Gastroesophageal sphincter (tissue), 4 donors: ENCODE measurements around the gene HBS1L. TPM values are rescaled to one million over a fixed set of nuclear protein-coding genes. Genes with fewer than 3 reads are reported as not detected.

Experiments used
- ATAC-seq: fragments of 150-250 bp; one replicate; pipeline ENCODE4 v1.9.1; 2016; ENCODE audit warnings: mild to moderate bottlenecking, moderate library complexity
- H3K27ac ChIP-seq, 4 donors: fragments of 200-600 bp; sonication (generic) in 3 of 4; 1 replicate in 3 of 4; 2 replicates in 1 of 4; pipeline ENCODE4 v1.5.1; 2016 to 2019
- H3K27me3 ChIP-seq: fragments of 200-600 bp; sonication (generic); one replicate; pipeline ENCODE4 v1.5.1; 2019
- H3K36me3 ChIP-seq, 2 donors: fragments of 200-600 bp; sonication (generic); one replicate each; pipeline ENCODE4 v1.5.1; 2019; ENCODE audit warnings: control low read depth in 1 of 2
- H3K4me1 ChIP-seq, 3 donors: fragments of 200-600 bp; sonication (generic); 1 replicate in 2 of 3; 2 replicates in 1 of 3; pipeline ENCODE4 v1.5.1; 2016 to 2019; ENCODE audit warnings: control low read depth in 2 of 3
- H3K4me3 ChIP-seq, 2 donors: fragments of 200-600 bp; sonication (generic); one replicate each; pipeline ENCODE4 v1.5.1; 2019; ENCODE audit warnings: mild to moderate bottlenecking in 1 of 2, moderate library complexity in 1 of 2
- H3K9me3 ChIP-seq, 3 donors: fragments of 200-600 bp; sonication (generic); one replicate each; pipeline ENCODE4 v1.5.1; 2017 to 2019; ENCODE audit warnings: control low read depth in 2 of 3
- EP300 ChIP-seq: sonication (generic); formaldehyde crosslinking; IDR thresholded peaks from one replicate; pipeline ENCODE4 v1.6.1; 2017; ENCODE audit warnings: antibody characterized with exemption, mild to moderate bottlenecking
- POLR2A ChIP-seq, 2 donors: fragments of 450-650 bp; IDR thresholded peaks; one replicate each; pipeline ENCODE4 v1.6.1; 2017; ENCODE audit warnings: antibody characterized with exemption in 2 of 2, mild to moderate bottlenecking in 2 of 2, moderate library complexity in 1 of 2
- POLR2AphosphoS5 ChIP-seq: sonication (generic); formaldehyde crosslinking; IDR thresholded peaks from one replicate; pipeline ENCODE4 v1.6.1; 2017; ENCODE audit warnings: antibody characterized with exemption
- WGBS, 2 donors: methylation state at CpG; one replicate each; pipeline ENCODE4 v1.1.5; 2018; ENCODE audit warnings: low coverage in 1 of 2; 5-methylcytosine and 5-hydroxymethylcytosine counted together
- total RNA-seq, 4 donors: library from RNA; depleted of rRNA; stranded (reverse); fragments of >200 nt; gene quantifications; one replicate each; pipeline ENCODE4 v1.1.0, GENCODE V29; 2016
- TF ChIP-seq, protein P1 (sequence below), 4 experiments: fragments of 200-600 bp in 2 of 4; fragments of 450-650 bp in 2 of 4; sonication (generic) in 1 of 4; IDR thresholded peaks; one replicate each; pipeline ENCODE4 v1.5.1; 2017 to 2019; ENCODE audit warnings: antibody characterized with exemption in 4 of 4, mild to moderate bottlenecking in 2 of 4, moderate library complexity in 2 of 4

HBS1L gene
- total RNA-seq, 4 donors from 2014 or later = 56.5 to 159 (median 67.6) TPM

DNA sequence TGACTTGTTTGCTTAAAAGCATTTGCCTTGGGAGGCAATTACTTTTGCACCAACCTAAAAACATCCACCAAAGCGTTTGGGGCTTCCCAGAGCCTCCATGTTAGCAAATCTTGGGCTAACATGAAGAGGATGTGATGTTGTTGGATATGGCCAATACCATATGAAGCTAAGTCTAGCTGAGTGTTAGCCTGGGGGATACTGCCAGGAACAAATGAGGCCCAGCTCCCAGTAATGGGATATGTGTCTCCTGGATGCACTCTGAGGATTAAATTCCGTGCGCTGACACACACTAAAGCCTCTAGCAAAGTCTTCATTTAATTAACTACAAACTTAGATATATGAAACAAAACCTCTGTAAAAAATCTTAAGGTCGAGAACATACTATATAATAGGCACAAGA, 35.3 kb upstream of the HBS1L start:
- TF ChIP-seq, protein P1, sequence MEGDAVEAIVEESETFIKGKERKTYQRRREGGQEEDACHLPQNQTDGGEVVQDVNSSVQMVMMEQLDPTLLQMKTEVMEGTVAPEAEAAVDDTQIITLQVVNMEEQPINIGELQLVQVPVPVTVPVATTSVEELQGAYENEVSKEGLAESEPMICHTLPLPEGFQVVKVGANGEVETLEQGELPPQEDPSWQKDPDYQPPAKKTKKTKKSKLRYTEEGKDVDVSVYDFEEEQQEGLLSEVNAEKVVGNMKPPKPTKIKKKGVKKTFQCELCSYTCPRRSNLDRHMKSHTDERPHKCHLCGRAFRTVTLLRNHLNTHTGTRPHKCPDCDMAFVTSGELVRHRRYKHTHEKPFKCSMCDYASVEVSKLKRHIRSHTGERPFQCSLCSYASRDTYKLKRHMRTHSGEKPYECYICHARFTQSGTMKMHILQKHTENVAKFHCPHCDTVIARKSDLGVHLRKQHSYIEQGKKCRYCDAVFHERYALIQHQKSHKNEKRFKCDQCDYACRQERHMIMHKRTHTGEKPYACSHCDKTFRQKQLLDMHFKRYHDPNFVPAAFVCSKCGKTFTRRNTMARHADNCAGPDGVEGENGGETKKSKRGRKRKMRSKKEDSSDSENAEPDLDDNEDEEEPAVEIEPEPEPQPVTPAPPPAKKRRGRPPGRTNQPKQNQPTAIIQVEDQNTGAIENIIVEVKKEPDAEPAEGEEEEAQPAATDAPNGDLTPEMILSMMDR (IDR thresholded peaks at IDR 0.05) = no peak
- no peak for ATAC-seq

GRCh38 chr6:135088818-135089809, 34.5 kb upstream of the HBS1L start:
- no peak for ATAC-seq
- no peaks in the 10 kb centered on the region for H3K4me1 ChIP-seq
- 81 to 100% methylated on average over 1 to 3 of the region's 3 CpGs for WGBS, 2 donors

More for the DNA sequence above, 35.3 kb upstream of the HBS1L start:
- Histone ChIP-seq H3K27ac (no peak overlapping the region), H3K36me3 (no peaks in the 10 kb centered on the region), H3K9me3 (no peaks in the 10 kb centered on the region), H3K27me3 (no peaks in the 10 kb centered on the region), H3K4me3 (no peak overlapping the region), H3K4me1 (no peaks in the 10 kb centered on the region)
- 83 to 89% methylated on average over 4 of the region's 4 CpGs for WGBS, 2 donors

GRCh38 chr6:135088281-135088680, 33.7 kb upstream of the HBS1L start:
- H3K36me3 ChIP-seq = no peaks in the 10 kb centered on the region
- no peaks in the 10 kb centered on the region for H3K4me1 ChIP-seq
- no peaks in the 10 kb centered on the region for H3K9me3 ChIP-seq
- no peak for ATAC-seq
- no peak overlapping the region for H3K4me3 ChIP-seq
- TF ChIP-seq EP300 (no peak), POLR2AphosphoS5 (no peak), POLR2A (IDR thresholded peaks at IDR 0.05) (no peak)
- TF ChIP-seq, protein P1 (IDR thresholded peaks at IDR 0.05) = no peak
- 62 to 83% methylated on average over 1 of the region's 1 CpG for WGBS, 2 donors
- H3K27ac ChIP-seq = no peak overlapping the region
- no peaks in the 10 kb centered on the region for H3K27me3 ChIP-seq

More at GRCh38 chr6:135088818-135089809, 34.5 kb upstream of the HBS1L start:
- Histone ChIP-seq H3K27ac (no peak overlapping the region), H3K27me3 (no peaks in the 10 kb centered on the region), H3K36me3 (no peaks in the 10 kb centered on the region), H3K9me3 (no peaks in the 10 kb centered on the region), H3K4me3 (no peak overlapping the region)
- TF ChIP-seq EP300 (no peak), POLR2A (IDR thresholded peaks at IDR 0.05) (no peak), POLR2AphosphoS5 (no peak)
- TF ChIP-seq, protein P1 (IDR thresholded peaks at IDR 0.05) = no peak

GRCh38 chr6:135087803-135088202, 33.2 kb upstream of the HBS1L start:
- 55 to 87% methylated on average over 5 of the region's 5 CpGs for WGBS, 2 donors
- no peak for ATAC-seq
- TF ChIP-seq EP300 = no peak
- TF ChIP-seq POLR2AphosphoS5 = no peak
- no peak for TF ChIP-seq POLR2A (IDR thresholded peaks at IDR 0.05)
- TF ChIP-seq, protein P1 (IDR thresholded peaks at IDR 0.05) = no peak
- no peak overlapping the region for H3K27ac ChIP-seq
- H3K36me3 ChIP-seq = no peaks in the 10 kb centered on the region
- H3K4me1 ChIP-seq = no peaks in the 10 kb centered on the region
- no peak overlapping the region for H3K4me3 ChIP-seq
- no peaks in the 10 kb centered on the region for H3K9me3 ChIP-seq
- H3K27me3 ChIP-seq = no peaks in the 10 kb centered on the region

DNA sequence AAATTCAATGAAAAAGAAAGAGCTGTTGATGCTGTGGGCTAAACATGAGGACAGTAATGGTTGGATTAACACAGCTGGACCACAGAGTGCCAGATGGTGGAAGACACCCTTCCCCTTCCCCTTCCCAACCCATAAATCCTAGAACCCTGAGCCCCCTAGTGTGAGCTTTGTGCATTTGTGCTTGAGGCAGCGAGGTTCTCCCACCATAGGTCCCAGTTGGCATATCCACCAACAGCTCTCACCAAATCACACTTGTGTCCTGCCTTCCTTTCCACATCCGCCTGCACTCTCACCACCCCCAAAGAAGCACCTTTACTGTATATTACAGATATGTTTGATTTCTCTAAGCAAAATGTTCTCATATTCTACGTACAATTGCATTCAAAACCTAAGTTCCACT, 32.8 kb upstream of the HBS1L start:
- no peaks in the 10 kb centered on the region for H3K36me3 ChIP-seq
- H3K4me3 ChIP-seq = no peak overlapping the region
- TF ChIP-seq POLR2AphosphoS5 (no peak), EP300 (no peak), POLR2A (IDR thresholded peaks at IDR 0.05) (no peak)
- TF ChIP-seq, protein P1 (IDR thresholded peaks at IDR 0.05) = no peak
- no peak for ATAC-seq
- WGBS, 2 donors = 90% methylated on average over 2 to 3 of the region's 3 CpGs
- H3K27ac ChIP-seq = no peak overlapping the region
- peaks cover 0 to 2% (median 0%) of the 10 kb centered on the region in 3 donors for H3K9me3 ChIP-seq
- H3K27me3 ChIP-seq = no peaks in the 10 kb centered on the region
- no peaks in the 10 kb centered on the region for H3K4me1 ChIP-seq
